ENCODE results near the gene ENC1. TPM values are rescaled to one million over a fixed set of nuclear protein-coding genes. Genes with fewer than 3 reads are reported as not detected.

ENC1 gene
- total and polyA plus RNA-seq, 2 donors from 2014 or later = 5.3 to 7.5 TPM

DNA sequence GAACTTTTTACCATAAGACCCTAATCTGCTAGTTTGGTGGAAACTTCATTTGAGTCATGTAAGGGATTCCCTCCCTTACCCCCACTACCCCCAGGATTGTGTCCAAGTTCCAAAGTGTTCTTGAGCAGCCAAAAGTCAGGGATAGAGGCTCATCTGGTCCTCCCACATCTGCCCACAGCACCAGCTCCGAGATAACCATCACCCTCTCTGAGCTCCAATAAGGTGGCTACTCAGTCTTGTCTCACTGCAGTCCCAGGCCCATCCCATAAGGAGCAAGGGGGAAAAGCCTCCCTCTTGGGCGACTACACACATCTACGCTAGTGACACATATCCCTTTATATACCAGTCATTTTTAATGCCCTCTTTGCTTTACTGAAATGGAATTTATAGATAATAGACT is 12.0 kb upstream of the ENC1 start:
- Histone ChIP-seq H3K27me3 (ENCODE audit: control insufficient read depth, insufficient read depth, low read length) (no peaks in the 10 kb centered on the region), H3K4me3 (ENCODE audit: low read length in 3 of 3) (no peak overlapping the region), H3K27ac (ENCODE audit: low read depth in 2 of 2, low read length in 2 of 2) (no peak overlapping the region), H3K9ac (ENCODE audit: low read length in 3 of 3) (no peak overlapping the region), H3K36me3 (ENCODE audit: control insufficient read depth in 2 of 3, insufficient read depth in 3 of 3, low read length in 3 of 3) (no peaks in the 10 kb centered on the region), H3K9me3 (ENCODE audit: control insufficient read depth in 2 of 3, insufficient read depth in 1 of 3, low read length in 3 of 3) (no peaks in the 10 kb centered on the region), H3K4me1 (ENCODE audit: control insufficient read depth in 2 of 3, insufficient read depth in 2 of 3, low read depth in 1 of 3, low read length in 3 of 3) (peaks cover 0 to 3% (median 0%) of the 10 kb centered on the region in 3 donors)
- DNase-seq = no peak
- FAIRE-seq = no peak
- intact Hi-C loops (cut with DNase I) = no loop called here
- TF ChIP-seq CTCF (IDR thresholded peaks at IDR 0.05; ENCODE audit: borderline replicate concordance, extremely low read depth, insufficient read depth) = no peak

DNA sequence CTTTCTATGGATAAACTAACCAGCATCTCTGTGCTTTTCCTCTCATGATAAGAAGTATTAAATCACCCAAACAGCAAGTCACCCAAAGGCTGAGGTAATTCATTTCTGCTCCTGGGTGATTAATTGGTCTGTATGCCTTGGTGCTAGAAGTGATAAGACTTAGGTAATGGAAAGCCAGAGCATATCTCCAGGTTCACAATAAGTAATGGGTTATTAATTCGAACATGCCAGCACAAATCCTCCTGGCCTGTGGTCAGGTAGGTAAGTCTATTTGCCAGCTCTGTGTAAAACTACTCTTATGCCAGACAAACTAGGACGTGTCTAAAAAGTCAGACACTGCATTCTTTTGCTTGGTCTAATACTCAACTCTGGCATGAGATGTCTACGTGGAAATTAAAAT is 11.2 kb upstream of the ENC1 start:
- no peak for TF ChIP-seq CTCF (IDR thresholded peaks at IDR 0.05; ENCODE audit: borderline replicate concordance, extremely low read depth, insufficient read depth)
- Histone ChIP-seq H3K27ac (ENCODE audit: low read depth in 2 of 2, low read length in 2 of 2) (no peak overlapping the region), H3K9me3 (ENCODE audit: control insufficient read depth in 2 of 3, insufficient read depth in 1 of 3, low read length in 3 of 3) (no peaks in the 10 kb centered on the region), H3K36me3 (ENCODE audit: control insufficient read depth in 2 of 3, insufficient read depth in 3 of 3, low read length in 3 of 3) (no peaks in the 10 kb centered on the region), H3K4me3 (ENCODE audit: low read length in 3 of 3) (no peak overlapping the region), H3K9ac (ENCODE audit: low read length in 3 of 3) (no peak overlapping the region), H3K4me1 (ENCODE audit: control insufficient read depth in 2 of 3, insufficient read depth in 2 of 3, low read depth in 1 of 3, low read length in 3 of 3) (peaks cover 0 to 3% (median 0%) of the 10 kb centered on the region in 3 donors), H3K27me3 (ENCODE audit: control insufficient read depth, insufficient read depth, low read length) (no peaks in the 10 kb centered on the region)
- DNase-seq (no peak), FAIRE-seq (no peak)
- intact Hi-C loops (cut with DNase I) = no loop called here

- no peak for TF ChIP-seq CTCF (IDR thresholded peaks at IDR 0.05; ENCODE audit: borderline replicate concordance, extremely low read depth, insufficient read depth)
- Histone ChIP-seq H3K36me3 (ENCODE audit: control insufficient read depth in 2 of 3, insufficient read depth in 3 of 3, low read length in 3 of 3) (no peaks in the 10 kb centered on the region), H3K4me1 (ENCODE audit: control insufficient read depth in 2 of 3, insufficient read depth in 2 of 3, low read depth in 1 of 3, low read length in 3 of 3) (peaks cover 0 to 3% (median 0%) of the 10 kb centered on the region in 3 donors), H3K27ac (ENCODE audit: low read depth in 2 of 2, low read length in 2 of 2) (no peak overlapping the region), H3K4me3 (ENCODE audit: low read length in 3 of 3) (no peak overlapping the region), H3K27me3 (ENCODE audit: control insufficient read depth, insufficient read depth, low read length) (no peaks in the 10 kb centered on the region), H3K9me3 (ENCODE audit: control insufficient read depth in 2 of 3, insufficient read depth in 1 of 3, low read length in 3 of 3) (no peaks in the 10 kb centered on the region), H3K9ac (ENCODE audit: low read length in 3 of 3) (no peak overlapping the region)
- no peak for FAIRE-seq
- intact Hi-C loops (cut with DNase I) = loop anchor here (5.0 to 10.0 kb wide), 2 partner anchors 615 to 747 kb away; no protein-coding TSS in a partner anchor
- no peak for DNase-seq
Measured at GRCh38 chr5:74649421-74649973, 9.0 kb upstream of the ENC1 start.
